Activated CD4-positive, alpha-beta T cell treated with anti-CD3 and anti-CD28 coated beads, Interleukin-2, amount 50 U/mL, for 48 hours (primary cell): ENCODE results near the gene SLC25A20.

Experiments used
- DNase-seq, 2 experiments: peaks; one replicate each; pipeline ENCODE4 v3.0.0-alpha.2; 2020

Gene SLC25A20

GRCh38 chr3:48897460-48898376, 964 bp downstream of the SLC25A20 start:
- peak in 1 of 2 experiments; percentile 25 for DNase-seq

GRCh38 chr3:48896936-48897335, 1.7 kb downstream of the SLC25A20 start:
- DNase-seq = no peak

GRCh38 chr3:48894516-48894915, 4.2 kb downstream of the SLC25A20 start:
- DNase-seq = no peak

GRCh38 chr3:48891606-48892005, 7.1 kb downstream of the SLC25A20 start:
- no peak for DNase-seq

GRCh38 chr3:48885753-48886152, 12.9 kb downstream of the SLC25A20 start:
- no peak for DNase-seq

GRCh38 chr3:48881652-48882114, 17.0 kb downstream of the SLC25A20 start:
- no peak for DNase-seq

- DNase-seq = no peak
These were observed 17.7 kb downstream of the SLC25A20 start for GRCh38 chr3:48881006-48881405.

- DNase-seq = no peak
These were observed 18.7 kb downstream of the SLC25A20 start for GRCh38 chr3:48879994-48880377.

GRCh38 chr3:48879307-48879993, 19.2 kb downstream of the SLC25A20 start:
- DNase-seq = no peak

- no peak for DNase-seq
These were observed 21.0 kb downstream of the SLC25A20 start for GRCh38 chr3:48877671-48878070.

GRCh38 chr3:48863122-48863521, 35.6 kb downstream of the SLC25A20 start:
- DNase-seq = no peak

GRCh38 chr3:48859206-48859605, 39.5 kb downstream of the SLC25A20 start:
- DNase-seq = no peak

GRCh38 chr3:48858709-48859108, 40.0 kb downstream of the SLC25A20 start:
- DNase-seq = no peak

GRCh38 chr3:48857641-48858040, 41.0 kb downstream of the SLC25A20 start:
- no peak for DNase-seq

GRCh38 chr3:48856469-48856868, 42.2 kb downstream of the SLC25A20 start:
- DNase-seq = no peak

- no peak for DNase-seq
These were observed 42.8 kb downstream of the SLC25A20 start for GRCh38 chr3:48855681-48856447.

GRCh38 chr3:48852151-48852550, 46.5 kb downstream of the SLC25A20 start:
- DNase-seq = no peak

- DNase-seq = no peak
These were observed 47.3 kb downstream of the SLC25A20 start for GRCh38 chr3:48851407-48851806.

- DNase-seq = no peak
These were observed 49.7 kb downstream of the SLC25A20 start for GRCh38 chr3:48848816-48849515.

- peak; percentile 82 to 86 for DNase-seq
These were observed 50.9 kb downstream of the SLC25A20 start, which contains the start of gene PRKAR2A for GRCh38 chr3:48847504-48848423. TSS of gene PRKAR2A (minus strand) at chr3:48847874. CDS start at chr3:48847596, 278 bp downstream.

GRCh38 chr3:48847053-48847503, 51.6 kb downstream of the SLC25A20 start:
- peak; percentile 57 to 68 for DNase-seq
